ENCODE results near the gene MED22.
A peak's percentile ranks its signal among the peaks of the same experiment; 100 is the strongest.

Gene MED22

DNA sequence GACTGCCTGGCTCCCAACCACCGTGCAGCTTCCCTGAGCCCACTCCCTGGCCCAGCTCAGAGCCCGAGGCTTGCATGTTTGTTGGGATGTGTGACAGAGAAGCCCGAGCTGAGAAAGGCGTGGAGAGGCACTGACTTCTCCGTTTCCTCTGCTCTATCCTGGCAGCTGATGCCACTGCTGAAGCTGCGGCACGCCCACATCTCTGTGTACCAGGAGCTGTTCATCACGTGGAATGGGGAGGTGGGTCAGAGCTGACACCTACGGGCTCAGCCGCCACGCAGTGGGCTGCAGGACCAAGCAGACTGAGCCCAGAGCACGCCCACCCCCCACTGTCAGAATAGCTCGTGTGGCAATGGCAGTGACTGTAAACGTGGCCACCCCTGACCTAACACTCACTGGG, 37.5 kb upstream of the MED22 start:
- Histone ChIP-seq H3K4me3 (ENCODE audit: low read length in 2 of 2) (no peak overlapping the region), H2BK15ac (ENCODE audit: low read length) (peak overlapping the region; percentile 55), H2AFZ (ENCODE audit: low read length) (no peak overlapping the region), H3K18ac (ENCODE audit: low read length) (peak overlapping the region; percentile 48), H3K36me3 (replicated peaks in 1 of 2; ENCODE audit: control insufficient read depth in 2 of 2, insufficient read depth in 2 of 2, low read length in 2 of 2) (peaks cover 0 to 2% of the 10 kb centered on the region in 2 donors), H4K91ac (ENCODE audit: low read depth, low read length, poor library complexity) (no peak overlapping the region), H2BK120ac (ENCODE audit: low read depth, low read length) (no peak overlapping the region), H3K79me1 (ENCODE audit: low read depth, low read length) (peaks cover 2% of the 10 kb centered on the region), H3K4me1 (ENCODE audit: control insufficient read depth in 2 of 2, insufficient read depth in 1 of 2, low read depth in 1 of 2, low read length in 2 of 2) (peaks cover 0 to 2% of the 10 kb centered on the region in 2 donors), H3K9ac (ENCODE audit: low read depth, low read length, poor library complexity) (peak overlapping the region; percentile 12), H3K14ac (ENCODE audit: low read length) (peak overlapping the region; percentile 75), H3K23ac (ENCODE audit: low read depth, low read length, poor library complexity) (peak overlapping the region; percentile 73), H3K9me3 (replicated peaks in 1 of 2; ENCODE audit: control insufficient read depth in 2 of 2, insufficient read depth in 1 of 2, low read depth in 1 of 2, low read length in 2 of 2) (peaks cover 0 to 9% of the 10 kb centered on the region in 2 donors), H2BK5ac (ENCODE audit: low read length) (no peak overlapping the region), H3K4ac (ENCODE audit: low read length) (no peak overlapping the region), H2BK12ac (ENCODE audit: low read length) (peak overlapping the region; percentile 6), H4K8ac (ENCODE audit: low read depth, low read length) (no peak overlapping the region), H3K27ac (replicated peaks; ENCODE audit: low read length) (no peak overlapping the region), H3K4me2 (ENCODE audit: insufficient read depth, low read length, poor library complexity, severe bottlenecking) (no peak overlapping the region), H2AK5ac (ENCODE audit: low read depth, low read length) (peak overlapping the region; percentile 83), H3K27me3 (ENCODE audit: control insufficient read depth in 3 of 3, insufficient read depth in 3 of 3, low read depth in 1 of 3, low read length in 3 of 3) (peaks cover 0 to 3% (median 0%) of the 10 kb centered on the region in 3 experiments)
- DNase-seq (ENCODE audit: low spot score), result no peak
- WGBS, 2 donors (ENCODE audit: extremely low coverage in 2 of 2, insufficient read length in 2 of 2, insufficient replicate concordance in 1 of 2), result no CpG with 5 or more reads among the region's 14 CpGs

DNA sequence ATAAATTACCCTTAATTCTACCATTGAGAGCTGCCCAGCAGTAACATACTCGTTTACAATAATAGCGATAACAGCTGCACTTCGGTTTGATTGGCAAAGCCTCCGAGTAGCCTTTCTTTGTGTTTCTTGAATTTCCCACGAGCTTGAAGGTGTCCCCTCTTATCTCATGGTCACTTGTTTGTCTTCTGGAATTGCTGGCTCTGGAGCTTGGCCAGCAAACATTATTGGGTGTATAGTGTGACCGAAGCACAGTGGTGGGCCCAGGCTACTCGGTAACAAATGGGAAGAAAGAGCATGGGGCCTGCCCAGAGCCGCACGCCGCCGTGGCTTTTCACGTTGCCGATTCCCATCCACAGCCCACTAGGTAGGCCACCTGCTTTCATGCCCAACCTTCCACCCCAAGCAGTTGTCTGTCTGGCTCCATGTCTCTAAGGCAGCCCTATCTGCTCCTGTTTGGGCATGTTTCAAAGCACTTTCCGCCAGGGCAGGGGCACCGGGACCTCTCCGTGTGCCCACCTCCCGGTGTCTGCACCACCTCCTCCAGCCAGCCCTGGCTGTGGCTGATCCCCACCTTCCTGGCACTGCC, 36.9 kb upstream of the MED22 start:
- peak overlapping the region; percentile 48 for H3K18ac ChIP-seq (ENCODE audit: low read length)
- peak overlapping the region; percentile 83 for H2AK5ac ChIP-seq (ENCODE audit: low read depth, low read length)
- H3K9me3 ChIP-seq (replicated peaks in 1 of 2; ENCODE audit: control insufficient read depth in 2 of 2, insufficient read depth in 1 of 2, low read depth in 1 of 2, low read length in 2 of 2), result peaks cover 0 to 7% of the 10 kb centered on the region in 2 donors
- H2AFZ ChIP-seq (ENCODE audit: low read length), result no peak overlapping the region
- no peak overlapping the region for H3K9ac ChIP-seq (ENCODE audit: low read depth, low read length, poor library complexity)
- H3K14ac ChIP-seq (ENCODE audit: low read length), result peak overlapping the region; percentile 75
- H4K91ac ChIP-seq (ENCODE audit: low read depth, low read length, poor library complexity), result no peak overlapping the region
- no peak overlapping the region for H3K23ac ChIP-seq (ENCODE audit: low read depth, low read length, poor library complexity)
- no peak overlapping the region for H2BK12ac ChIP-seq (ENCODE audit: low read length)
- H2BK120ac ChIP-seq (ENCODE audit: low read depth, low read length), result no peak overlapping the region
- H3K79me1 ChIP-seq (ENCODE audit: low read depth, low read length), result peaks cover 2% of the 10 kb centered on the region
- no peak overlapping the region for H3K4me3 ChIP-seq (ENCODE audit: low read length in 2 of 2)
- peaks cover 0 to 2% of the 10 kb centered on the region in 2 donors for H3K36me3 ChIP-seq (replicated peaks in 1 of 2; ENCODE audit: control insufficient read depth in 2 of 2, insufficient read depth in 2 of 2, low read length in 2 of 2)
- H2BK15ac ChIP-seq (ENCODE audit: low read length), result no peak overlapping the region
- H3K4ac ChIP-seq (ENCODE audit: low read length), result no peak overlapping the region
- no peak overlapping the region for H2BK5ac ChIP-seq (ENCODE audit: low read length)
- no peak for DNase-seq (ENCODE audit: low spot score)
- H3K4me1 ChIP-seq (ENCODE audit: control insufficient read depth in 2 of 2, insufficient read depth in 1 of 2, low read depth in 1 of 2, low read length in 2 of 2), result peaks cover 0 to 2% of the 10 kb centered on the region in 2 donors
- H3K27ac ChIP-seq (replicated peaks; ENCODE audit: low read length), result no peak overlapping the region
- H4K8ac ChIP-seq (ENCODE audit: low read depth, low read length), result no peak overlapping the region
- WGBS, 2 donors (ENCODE audit: extremely low coverage in 2 of 2, insufficient read length in 2 of 2, insufficient replicate concordance in 1 of 2), result no CpG with 5 or more reads among the region's 17 CpGs
- H3K4me2 ChIP-seq (ENCODE audit: insufficient read depth, low read length, poor library complexity, severe bottlenecking), result no peak overlapping the region
- H3K27me3 ChIP-seq (ENCODE audit: control insufficient read depth in 3 of 3, insufficient read depth in 3 of 3, low read depth in 1 of 3, low read length in 3 of 3), result peaks cover 0 to 3% (median 0%) of the 10 kb centered on the region in 3 experiments

DNA sequence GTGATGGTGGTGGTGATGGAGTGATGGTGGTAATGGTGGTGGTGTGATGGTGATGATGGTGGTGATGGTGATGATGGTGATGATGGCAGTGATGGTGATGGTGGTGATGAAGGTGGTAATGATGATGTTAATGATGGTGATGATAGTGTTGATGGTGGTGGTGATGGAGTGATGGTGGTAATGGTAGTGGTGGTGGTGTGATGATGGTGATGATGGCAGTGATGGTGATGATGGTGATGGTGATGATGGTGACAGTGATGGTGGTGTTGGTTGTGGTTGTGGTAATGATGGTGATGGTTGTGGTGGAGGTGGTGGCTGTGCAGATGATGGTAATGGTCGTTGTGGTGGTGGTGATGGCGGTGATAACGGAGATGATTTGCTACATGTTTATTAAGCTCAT, 35.5 kb upstream of the MED22 start:
- H3K9ac ChIP-seq (ENCODE audit: low read depth, low read length, poor library complexity), result peak overlapping the region; percentile 30
- H3K36me3 ChIP-seq (replicated peaks in 1 of 2; ENCODE audit: control insufficient read depth in 2 of 2, insufficient read depth in 2 of 2, low read length in 2 of 2), result peaks cover 0 to 2% of the 10 kb centered on the region in 2 donors
- no peak overlapping the region for H2AK5ac ChIP-seq (ENCODE audit: low read depth, low read length)
- H3K4me2 ChIP-seq (ENCODE audit: insufficient read depth, low read length, poor library complexity, severe bottlenecking), result no peak overlapping the region
- H4K8ac ChIP-seq (ENCODE audit: low read depth, low read length), result no peak overlapping the region
- H3K27me3 ChIP-seq (ENCODE audit: control insufficient read depth in 3 of 3, insufficient read depth in 3 of 3, low read depth in 1 of 3, low read length in 3 of 3), result peaks cover 0 to 3% (median 0%) of the 10 kb centered on the region in 3 experiments
- DNase-seq (ENCODE audit: low spot score), result no peak
- peaks cover 1 to 7% of the 10 kb centered on the region in 2 donors for H3K9me3 ChIP-seq (replicated peaks in 1 of 2; ENCODE audit: control insufficient read depth in 2 of 2, insufficient read depth in 1 of 2, low read depth in 1 of 2, low read length in 2 of 2)
- no peak overlapping the region for H3K18ac ChIP-seq (ENCODE audit: low read length)
- no peak overlapping the region for H3K27ac ChIP-seq (replicated peaks; ENCODE audit: low read length)
- H3K23ac ChIP-seq (ENCODE audit: low read depth, low read length, poor library complexity), result no peak overlapping the region
- no peak overlapping the region for H2BK5ac ChIP-seq (ENCODE audit: low read length)
- peak overlapping the region in 1 of 2 donors; percentile 32 for H3K4me3 ChIP-seq (ENCODE audit: low read length in 2 of 2)
- no peak overlapping the region for H3K4ac ChIP-seq (ENCODE audit: low read length)
- no peak overlapping the region for H2BK15ac ChIP-seq (ENCODE audit: low read length)
- peak overlapping the region; percentile 8 for H4K91ac ChIP-seq (ENCODE audit: low read depth, low read length, poor library complexity)
- peak overlapping the region; percentile 47 for H3K14ac ChIP-seq (ENCODE audit: low read length)
- H3K79me1 ChIP-seq (ENCODE audit: low read depth, low read length), result peaks cover 2% of the 10 kb centered on the region
- no peak overlapping the region for H2AFZ ChIP-seq (ENCODE audit: low read length)
- H2BK120ac ChIP-seq (ENCODE audit: low read depth, low read length), result no peak overlapping the region
- H3K4me1 ChIP-seq (ENCODE audit: control insufficient read depth in 2 of 2, insufficient read depth in 1 of 2, low read depth in 1 of 2, low read length in 2 of 2), result peaks cover 0 to 2% of the 10 kb centered on the region in 2 donors
- WGBS, 2 donors (ENCODE audit: extremely low coverage in 2 of 2, insufficient read length in 2 of 2, insufficient replicate concordance in 1 of 2), result no CpG with 5 or more reads among the region's 3 CpGs
- no peak overlapping the region for H2BK12ac ChIP-seq (ENCODE audit: low read length)

DNA sequence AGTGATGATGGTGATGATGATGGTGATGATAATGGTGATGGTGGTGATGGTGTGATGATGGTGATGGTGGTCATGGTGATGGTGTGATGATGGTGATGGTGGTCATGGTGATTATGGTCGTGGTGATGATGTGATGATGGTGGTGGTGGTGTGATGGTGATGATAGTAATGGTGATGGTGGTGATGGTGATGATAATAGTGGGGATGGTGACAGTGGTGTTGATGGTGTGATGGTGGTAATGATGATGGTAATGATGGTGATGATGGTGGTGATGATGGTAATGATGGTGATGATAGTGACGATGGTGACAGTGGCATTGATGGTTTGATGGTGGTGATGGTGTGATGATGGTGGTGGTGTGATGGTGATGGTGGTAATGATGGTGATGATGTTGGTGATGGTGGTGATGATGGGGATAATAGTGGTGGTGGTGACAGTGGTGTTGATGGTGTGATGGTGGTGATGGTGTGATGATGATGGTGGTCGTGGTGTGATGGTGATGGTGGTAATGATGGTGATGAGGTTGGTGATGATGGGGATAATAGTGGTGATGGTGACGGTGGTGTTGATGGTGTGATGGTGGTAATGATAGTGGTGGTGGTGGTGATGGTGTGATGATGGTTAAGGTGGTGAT, 34.7 kb upstream of the MED22 start:
- peak overlapping the region in 1 of 2 donors; percentile 52 for H3K4me3 ChIP-seq (ENCODE audit: low read length in 2 of 2)
- H3K27me3 ChIP-seq (ENCODE audit: control insufficient read depth in 3 of 3, insufficient read depth in 3 of 3, low read depth in 1 of 3, low read length in 3 of 3), result peaks cover 0 to 3% (median 0%) of the 10 kb centered on the region in 3 experiments
- H3K9ac ChIP-seq (ENCODE audit: low read depth, low read length, poor library complexity), result peak overlapping the region; percentile 68
- peaks cover 0 to 2% of the 10 kb centered on the region in 2 donors for H3K36me3 ChIP-seq (replicated peaks in 1 of 2; ENCODE audit: control insufficient read depth in 2 of 2, insufficient read depth in 2 of 2, low read length in 2 of 2)
- H3K18ac ChIP-seq (ENCODE audit: low read length), result no peak overlapping the region
- H2BK120ac ChIP-seq (ENCODE audit: low read depth, low read length), result no peak overlapping the region
- H4K8ac ChIP-seq (ENCODE audit: low read depth, low read length), result no peak overlapping the region
- no peak overlapping the region for H3K23ac ChIP-seq (ENCODE audit: low read depth, low read length, poor library complexity)
- peaks cover 2% of the 10 kb centered on the region in 2 donors for H3K4me1 ChIP-seq (ENCODE audit: control insufficient read depth in 2 of 2, insufficient read depth in 1 of 2, low read depth in 1 of 2, low read length in 2 of 2)
- no peak overlapping the region for H2BK15ac ChIP-seq (ENCODE audit: low read length)
- H3K4ac ChIP-seq (ENCODE audit: low read length), result no peak overlapping the region
- no peak overlapping the region for H4K91ac ChIP-seq (ENCODE audit: low read depth, low read length, poor library complexity)
- H3K9me3 ChIP-seq (replicated peaks in 1 of 2; ENCODE audit: control insufficient read depth in 2 of 2, insufficient read depth in 1 of 2, low read depth in 1 of 2, low read length in 2 of 2), result peaks cover 7 to 9% of the 10 kb centered on the region in 2 donors
- no peak for DNase-seq (ENCODE audit: low spot score)
- no peak overlapping the region for H2AFZ ChIP-seq (ENCODE audit: low read length)
- no peak overlapping the region for H3K4me2 ChIP-seq (ENCODE audit: insufficient read depth, low read length, poor library complexity, severe bottlenecking)
- H3K79me1 ChIP-seq (ENCODE audit: low read depth, low read length), result peaks cover 2% of the 10 kb centered on the region
- 100% methylated on average over 2 to 3 of the region's 4 CpGs for WGBS, 2 donors (ENCODE audit: extremely low coverage in 2 of 2, insufficient read length in 2 of 2, insufficient replicate concordance in 1 of 2)
- no peak overlapping the region for H2BK12ac ChIP-seq (ENCODE audit: low read length)
- no peak overlapping the region for H3K14ac ChIP-seq (ENCODE audit: low read length)
- no peak overlapping the region for H2BK5ac ChIP-seq (ENCODE audit: low read length)
- no peak overlapping the region for H3K27ac ChIP-seq (replicated peaks; ENCODE audit: low read length)
- H2AK5ac ChIP-seq (ENCODE audit: low read depth, low read length), result no peak overlapping the region
